HK-2 (cell line): ENCODE results near the gene UBE2U.
A peak's percentile ranks its signal among the peaks of the same experiment; 100 is the strongest.
"Not testable (repeated sequence)": the region's sequence is repeated elsewhere in the genome, so short reads cannot be mapped to it uniquely, and the experiment has no call there.

Experiments
- DNase-seq: peaks from one replicate; pipeline ENCODE4 v3.0.0-alpha.2; 2018; ENCODE audit not compliant: unreplicated experiment

The UBE2U gene

DNA sequence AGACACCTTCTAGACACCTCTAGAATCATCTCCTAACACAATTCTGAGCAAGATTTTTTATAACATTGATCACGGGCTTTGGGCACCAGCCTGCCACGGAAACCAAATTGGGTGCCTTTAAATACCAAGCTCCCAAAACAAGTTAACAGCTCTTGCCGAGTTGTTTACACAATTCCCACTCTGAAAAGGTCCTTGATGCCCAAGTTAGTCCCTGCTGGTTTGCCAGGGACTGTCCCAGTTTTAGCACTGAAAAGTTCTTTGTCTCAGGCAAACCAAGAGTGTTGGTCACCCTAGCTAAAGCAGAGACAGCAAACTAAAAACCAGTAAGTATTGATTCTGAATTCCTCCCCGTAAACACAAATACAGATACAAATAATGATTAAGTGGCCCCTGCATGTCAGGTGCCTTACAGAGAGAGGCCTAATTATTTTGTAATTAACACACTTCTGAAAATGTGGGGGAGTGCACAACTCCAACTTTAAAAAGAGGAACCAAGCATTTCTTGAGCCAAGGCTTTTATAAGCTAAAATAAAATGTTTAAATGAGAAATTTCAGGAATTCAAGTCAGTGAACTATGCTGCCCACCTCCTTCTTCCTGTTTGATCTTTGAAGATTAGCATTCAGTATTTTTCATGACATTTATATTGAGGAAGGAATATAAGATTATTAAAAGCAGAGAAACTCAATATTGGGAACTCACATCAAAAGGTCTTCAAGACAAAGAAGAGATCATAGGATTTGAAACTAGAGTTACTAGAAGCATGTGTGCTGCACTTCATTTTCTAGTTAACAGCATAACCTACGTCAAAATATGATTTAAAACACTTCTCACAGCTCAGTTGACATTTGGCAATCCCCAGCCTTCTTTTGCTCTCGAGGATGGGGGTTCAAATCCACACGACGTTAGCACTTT, 9.0 kb upstream of the UBE2U start:
- no peak for DNase-seq

DNA sequence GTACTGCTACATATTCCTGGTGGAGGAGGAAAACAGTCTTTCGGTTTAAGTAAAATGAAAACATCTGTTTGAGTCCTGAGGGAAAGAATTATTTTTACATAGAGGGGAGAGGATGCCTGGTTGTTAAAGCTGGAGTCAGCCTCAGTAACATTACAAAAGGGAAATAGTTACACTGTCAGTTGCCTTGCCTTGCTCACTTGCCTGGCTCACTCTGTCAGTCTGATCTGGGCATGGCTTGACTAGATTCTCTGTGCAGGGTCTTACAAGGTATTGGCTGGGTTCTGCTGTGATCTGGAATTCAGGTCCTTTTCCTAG, 8.4 kb upstream of the UBE2U start:
- no peak for DNase-seq

DNA sequence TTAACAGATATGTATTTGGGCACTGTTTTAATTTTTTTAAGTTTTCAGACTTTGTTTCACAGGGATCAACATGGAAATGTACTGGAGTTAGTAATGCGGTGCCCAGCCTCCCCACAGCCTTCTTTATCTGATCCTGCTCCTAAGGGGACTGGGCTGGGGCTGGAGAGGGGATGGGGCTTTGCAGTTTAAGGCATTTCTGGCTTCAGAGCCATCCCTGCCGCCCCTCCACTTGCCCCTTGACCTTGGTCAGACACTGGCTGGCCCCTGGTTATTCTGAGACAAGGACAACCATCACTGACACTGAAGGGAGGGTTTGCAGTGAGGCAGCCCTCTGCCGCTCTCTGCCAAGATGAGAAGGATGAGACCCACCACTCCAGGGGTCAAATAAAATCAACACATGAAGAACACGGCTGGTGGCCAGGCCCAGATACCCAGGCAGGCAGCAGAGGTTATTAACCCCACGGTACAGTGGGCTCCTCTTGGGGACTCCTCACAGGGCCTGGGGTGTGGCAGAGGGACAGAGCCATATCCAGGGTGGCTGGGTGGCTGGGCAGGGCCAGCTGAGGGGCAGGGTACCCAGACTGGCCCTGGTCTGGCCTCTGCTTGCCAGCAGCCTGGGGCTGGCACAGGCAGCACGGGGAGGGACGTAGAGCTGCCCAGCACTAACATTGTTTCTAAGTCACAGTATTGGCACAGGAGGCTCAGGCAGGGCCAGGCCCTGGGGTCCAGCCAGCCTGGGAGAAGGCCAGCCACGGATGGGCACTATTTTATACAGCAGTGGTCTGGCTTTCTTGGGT, 7.2 kb upstream of the UBE2U start:
- DNase-seq: no peak

DNA sequence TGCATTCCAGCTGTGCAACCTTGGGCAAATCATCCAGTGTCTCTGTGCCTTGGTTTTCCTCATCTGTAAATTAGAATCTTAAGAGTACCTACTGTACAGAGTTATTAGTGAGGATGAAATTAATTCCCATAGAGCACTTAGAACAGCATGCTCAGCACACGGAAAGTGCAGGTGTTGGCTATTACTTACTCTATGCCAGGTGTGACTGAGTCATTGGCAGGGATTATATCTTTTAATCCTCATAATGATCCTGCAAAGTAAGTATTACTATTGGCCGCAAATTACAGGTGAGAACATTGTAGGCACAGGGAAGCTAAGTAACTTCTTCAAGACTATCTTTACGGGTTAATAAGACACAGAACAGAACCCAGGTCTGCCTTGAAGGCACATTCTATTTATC, 6.3 kb upstream of the UBE2U start:
- no peak for DNase-seq

DNA sequence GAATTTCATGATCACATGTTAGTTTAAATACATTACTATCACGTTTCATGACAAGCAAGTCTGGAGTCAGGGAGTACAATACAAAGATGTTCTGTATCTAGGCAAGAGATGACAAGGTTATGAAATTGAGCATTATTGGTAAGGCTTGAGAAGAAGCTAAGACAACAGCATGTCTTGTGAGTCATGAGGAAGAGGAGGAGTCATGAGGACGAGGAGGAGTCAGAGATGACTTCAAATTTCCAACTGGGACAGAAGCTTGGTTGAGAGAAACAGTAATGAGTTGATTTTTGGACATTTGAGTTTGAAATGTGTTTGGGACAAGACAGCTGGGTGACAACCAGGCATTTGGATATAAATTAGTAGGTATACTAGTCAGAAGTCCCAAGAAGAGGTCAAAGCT, 4.3 kb upstream of the UBE2U start:
- DNase-seq: no peak

DNA sequence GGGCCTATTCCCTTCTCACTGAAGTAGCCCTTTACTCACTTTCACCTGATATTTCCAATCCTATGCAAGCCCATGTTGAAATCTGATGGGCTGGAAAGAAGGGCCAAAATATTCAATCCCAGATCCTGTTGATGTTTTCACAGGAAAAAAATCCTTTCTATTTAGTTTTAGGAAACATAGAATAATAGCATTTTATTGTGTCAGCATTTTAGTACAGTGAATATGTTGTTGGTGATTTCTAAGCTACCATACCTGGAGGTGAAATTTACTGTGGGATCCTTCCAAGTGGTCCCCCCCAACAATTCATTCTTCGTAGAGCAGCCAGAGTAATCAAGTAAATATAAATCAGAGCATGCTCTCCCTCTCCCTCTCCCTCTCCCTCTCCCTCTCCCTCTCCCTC, 3.4 kb upstream of the UBE2U start:
- no peak for DNase-seq

DNA sequence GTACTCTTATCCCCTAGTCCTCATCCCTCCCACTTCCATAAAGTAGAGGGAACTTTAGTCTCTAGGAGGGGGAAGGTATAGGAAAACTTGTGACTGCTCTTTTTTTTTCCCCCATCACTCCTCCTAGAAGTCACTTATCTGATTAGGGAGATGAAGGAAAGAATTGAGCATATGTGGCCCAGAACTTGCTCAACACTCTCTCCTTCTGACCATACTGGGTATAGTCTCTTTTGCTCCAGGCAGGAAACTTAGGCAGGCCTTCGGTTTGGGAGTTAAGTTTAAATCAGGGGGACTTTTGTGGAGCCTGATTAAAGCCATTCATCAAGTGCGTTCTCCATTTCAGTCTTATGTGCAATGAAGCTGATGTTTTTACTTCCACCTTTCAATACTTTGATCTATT, 5.8 kb downstream of the UBE2U start:
- no peak for DNase-seq

DNA sequence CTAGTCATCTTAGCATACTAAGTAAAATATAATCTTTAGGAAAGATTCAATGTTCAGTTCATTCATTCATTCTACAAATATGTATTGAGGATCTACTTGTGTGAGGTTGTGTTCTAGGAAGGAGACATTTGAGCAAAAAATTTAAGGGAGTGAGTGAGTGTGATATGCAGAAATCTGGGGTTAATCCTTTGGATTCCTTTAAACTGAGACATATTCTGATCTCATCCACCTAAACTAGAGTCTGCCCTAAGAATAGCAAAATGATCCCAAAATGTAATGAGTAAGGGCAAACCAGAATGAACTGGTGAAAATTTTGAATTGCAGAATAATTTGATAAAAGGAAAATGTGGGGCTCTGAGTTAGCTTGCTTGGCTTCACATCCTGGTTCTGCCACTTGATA, 8.6 kb downstream of the UBE2U start:
- no peak for DNase-seq

DNA sequence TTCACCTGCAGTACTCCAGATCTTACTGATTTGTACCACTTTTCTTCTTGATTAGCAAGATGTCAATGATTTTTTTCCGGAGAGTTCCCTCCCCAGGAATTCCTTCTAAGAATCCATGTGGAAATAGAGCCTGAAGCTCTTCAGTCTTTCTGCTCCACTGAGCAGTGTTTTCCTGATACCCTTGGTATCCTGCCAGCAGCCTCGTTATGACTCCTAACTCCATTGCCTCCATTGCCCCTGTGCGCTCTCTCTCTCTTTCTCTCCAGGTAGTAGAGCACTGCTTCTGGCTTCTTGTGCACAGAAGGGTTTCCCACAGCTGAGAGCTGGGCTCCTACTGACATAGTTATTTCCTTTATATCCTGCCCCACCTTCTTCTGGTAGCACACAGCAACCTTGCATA, 12.2 kb downstream of the UBE2U start:
- peak; percentile 66 for DNase-seq

DNA sequence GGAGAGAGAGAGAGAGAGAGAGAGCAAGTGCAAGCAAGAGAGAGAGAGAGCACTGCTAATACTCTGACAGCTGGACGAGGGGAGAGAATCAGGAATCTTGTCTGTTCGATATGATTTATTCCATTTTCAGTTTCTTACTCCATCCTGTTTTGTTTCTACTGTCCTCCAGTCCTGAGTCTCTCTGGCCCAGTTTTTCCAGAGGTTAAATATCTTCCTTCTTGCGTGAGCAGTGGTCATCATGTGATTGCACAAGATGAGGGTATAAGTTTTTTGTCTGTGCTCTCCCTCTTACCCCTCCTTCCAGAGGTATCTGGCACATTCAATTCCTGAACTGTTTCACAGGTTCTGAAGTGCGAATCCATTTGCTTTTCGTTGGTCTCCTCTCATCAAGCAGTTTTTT, 16.8 kb downstream of the UBE2U start:
- no peak for DNase-seq

DNA sequence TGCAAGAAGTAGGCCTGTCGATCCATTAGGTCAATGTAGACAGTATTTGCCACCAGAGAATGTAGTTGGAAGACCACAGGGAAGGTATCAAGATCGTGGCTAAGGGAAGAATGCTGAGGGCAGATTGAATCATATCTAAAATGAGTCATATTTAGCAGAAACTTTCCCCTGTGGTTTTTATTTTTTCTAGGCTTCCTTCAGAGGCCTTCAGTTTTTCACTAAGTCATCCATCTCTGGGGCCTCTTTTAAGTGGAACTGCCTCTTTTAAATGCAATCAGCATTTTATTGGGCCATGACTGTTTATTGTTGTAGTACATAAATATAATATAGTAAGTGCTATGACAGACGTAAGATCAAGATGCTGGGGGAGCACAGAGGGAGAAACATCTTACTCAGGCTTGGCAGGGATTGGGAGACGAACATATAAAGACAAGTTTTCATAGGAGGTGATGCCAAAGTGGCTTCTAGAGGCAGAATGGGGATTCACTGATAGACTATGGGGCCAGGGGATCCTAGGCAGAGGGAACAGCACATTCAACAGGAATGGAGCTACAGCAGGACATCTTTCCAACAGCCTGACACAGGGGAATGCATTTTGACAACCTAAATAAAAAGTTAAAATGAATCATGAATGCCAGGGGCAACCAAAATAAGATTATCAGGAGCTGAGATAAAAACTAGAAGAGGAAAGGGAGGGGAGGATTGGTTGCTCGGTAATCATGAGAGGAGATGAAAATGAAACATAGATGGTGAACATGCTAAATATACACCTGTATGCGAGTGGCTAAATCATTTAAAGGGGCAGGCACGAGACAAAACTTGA, 20.1 kb downstream of the UBE2U start:
- DNase-seq: peak; percentile 21

DNA sequence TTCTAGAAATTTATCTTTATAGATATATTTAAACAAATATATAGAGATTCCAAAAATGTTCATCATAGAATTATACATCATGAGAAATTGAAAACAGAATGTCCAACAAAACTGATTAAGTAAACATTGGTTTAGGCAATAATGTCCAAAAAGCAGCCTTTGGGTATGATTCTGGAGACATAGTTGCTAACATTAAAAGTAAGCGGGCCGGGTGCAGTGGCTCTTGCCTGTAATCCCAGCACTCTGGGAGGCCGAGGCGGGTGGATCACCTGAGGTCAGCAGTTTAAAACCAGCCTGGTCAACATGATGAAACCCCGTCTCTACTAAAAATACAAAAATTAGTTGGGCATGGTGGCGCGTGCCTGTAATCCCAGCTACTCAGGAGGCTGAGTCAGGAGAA, 20.8 kb downstream of the UBE2U start:
- not testable (repeated sequence) for DNase-seq

DNA sequence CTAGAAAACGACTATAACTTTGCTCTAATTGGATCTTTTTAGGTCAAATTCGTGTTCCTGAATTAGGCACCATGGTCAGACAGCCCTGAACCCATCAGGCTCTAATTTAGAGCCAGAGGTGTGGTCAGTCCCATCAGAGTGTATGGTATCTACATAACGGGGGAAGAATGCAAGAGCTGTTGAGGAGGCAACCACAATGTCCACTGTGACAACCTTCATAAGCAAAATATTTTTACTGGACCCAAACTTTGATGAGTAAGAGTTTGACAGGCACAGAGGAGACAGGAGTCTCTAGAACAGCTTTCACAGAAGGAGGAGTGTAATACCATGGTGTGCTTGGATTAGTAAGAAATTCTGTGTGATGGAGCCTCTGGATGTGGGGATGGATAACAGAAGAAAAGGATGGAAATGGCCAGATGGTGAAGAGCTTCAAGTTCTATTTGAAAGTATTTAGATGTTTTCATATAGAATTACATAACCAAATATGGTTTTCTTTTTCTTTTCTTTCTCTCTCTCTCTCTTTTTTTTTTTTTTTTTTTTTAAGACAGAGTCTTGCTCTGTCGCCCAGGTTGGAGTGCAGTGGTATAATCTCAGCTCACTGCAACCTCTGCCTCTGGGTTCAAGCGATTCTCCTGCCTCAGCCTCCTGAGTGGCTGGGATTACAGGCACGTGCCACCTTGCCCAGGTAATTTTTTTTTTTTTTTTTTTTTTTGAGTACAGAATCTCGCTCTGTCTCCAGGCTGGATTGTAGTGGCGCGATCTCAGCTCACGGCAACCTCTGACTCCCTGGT, 24.9 kb downstream of the UBE2U start:
- no peak for DNase-seq

DNA sequence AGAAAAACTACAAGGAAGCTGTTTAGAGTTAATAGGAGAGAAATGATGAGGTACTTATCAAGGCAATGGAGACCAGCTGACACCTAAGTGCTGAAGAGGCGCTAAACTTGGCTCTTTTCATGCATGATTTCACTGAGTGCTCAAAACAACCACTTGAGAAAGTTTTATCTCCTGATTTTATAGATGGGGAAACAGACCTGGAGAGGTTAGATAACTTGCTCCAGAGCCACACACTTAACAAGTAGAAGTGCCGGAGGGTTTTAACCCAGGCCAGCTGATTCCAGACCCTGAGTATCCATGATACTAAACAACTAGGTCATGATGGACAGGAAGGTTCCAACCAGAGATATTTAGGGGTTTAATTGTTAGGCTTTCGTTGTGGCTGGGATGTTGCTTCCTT, 25.9 kb downstream of the UBE2U start:
- no peak for DNase-seq

DNA sequence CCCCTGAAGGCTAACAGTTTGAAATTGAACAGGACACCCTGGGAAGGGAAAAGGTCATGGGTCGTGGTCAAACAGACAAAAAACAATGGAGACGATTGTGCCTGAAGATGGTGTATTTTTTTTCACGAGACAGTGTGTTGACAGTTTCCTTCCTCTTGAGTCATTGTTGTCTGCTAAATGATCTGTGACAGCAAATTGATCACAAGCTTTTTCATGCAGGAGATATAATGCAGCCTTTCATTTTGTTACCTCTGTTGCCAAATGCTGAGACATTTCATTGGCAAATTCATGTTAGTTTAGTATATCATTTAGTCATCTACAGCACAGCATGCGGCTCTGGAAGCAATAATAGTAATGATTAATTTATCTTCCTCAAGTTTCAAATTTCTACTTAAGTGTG, 27.7 kb downstream of the UBE2U start:
- DNase-seq: no peak

DNA sequence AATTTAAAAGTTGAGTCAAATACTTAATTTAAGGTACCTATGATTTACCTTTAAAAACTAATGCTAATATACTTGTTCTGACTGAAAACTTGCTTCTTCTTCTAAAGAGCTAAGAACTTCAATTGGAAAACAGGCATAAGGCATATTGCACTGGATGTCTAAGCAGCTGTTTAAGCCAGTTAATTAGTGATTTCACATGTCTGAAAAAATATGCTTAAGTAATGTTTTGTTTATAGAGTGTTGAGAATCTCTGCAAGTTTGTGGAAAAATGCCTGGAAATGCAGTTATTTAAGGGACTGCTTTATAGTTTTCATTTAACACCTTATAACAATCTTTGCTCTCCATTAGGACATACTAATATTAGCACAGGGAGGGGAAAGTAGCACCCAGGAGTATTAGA, 28.2 kb downstream of the UBE2U start:
- no peak for DNase-seq

DNA sequence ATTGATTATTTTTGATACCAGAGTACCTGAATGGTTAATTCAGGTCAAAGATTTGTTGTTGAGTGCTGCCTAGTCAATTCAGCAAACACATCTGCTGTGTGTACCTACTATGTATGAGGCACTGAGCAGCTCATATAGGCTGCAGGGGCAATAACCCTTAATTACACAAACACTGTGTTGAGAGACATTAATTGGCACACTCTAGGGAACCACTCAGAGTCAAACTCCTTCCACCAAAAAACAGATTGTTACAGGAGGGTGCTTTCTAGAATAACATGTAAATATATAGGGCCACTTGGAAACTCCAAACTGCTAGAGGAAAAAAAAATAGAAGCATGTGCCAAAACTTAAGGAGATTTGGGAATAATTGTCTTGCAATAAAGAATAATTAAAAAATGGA, 31.3 kb downstream of the UBE2U start:
- DNase-seq: no peak

DNA sequence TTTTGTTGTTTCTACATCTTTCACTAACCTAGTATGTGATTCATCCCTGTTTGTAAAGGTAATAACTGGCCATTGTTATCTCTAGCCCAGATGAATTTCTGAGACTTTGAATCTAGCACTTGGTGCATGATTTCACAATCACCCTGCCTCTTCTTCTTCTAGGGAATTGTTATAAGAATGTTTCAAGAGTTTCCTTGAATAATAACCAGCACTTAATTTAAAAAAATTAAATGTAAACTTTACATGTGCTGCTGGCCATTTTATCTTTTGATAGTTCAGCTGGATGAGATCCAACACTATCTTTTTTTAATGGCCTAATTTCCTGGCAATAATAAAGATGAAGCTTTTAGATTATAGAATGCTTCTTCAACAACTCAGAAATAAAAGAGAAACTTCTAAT, 31.8 kb downstream of the UBE2U start:
- DNase-seq: no peak

DNA sequence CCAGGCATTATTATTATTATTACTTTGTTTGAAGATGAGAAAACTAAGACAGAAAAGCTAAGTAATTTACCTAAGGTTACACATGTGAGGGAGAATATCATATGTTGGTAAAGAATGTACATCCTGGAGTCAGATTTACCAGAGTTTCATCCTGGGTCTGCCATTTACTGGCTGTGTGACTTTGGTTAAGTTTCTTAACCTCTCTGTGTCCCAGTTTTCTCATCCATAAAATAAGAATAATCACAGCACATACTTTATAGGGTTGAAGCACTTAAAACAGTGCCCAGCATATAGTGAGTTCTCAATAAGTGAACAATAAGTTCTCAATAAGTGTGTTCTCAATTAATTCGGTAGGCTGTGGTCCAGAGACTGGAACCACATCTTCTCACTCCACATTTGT, 32.5 kb downstream of the UBE2U start:
- DNase-seq: no peak

DNA sequence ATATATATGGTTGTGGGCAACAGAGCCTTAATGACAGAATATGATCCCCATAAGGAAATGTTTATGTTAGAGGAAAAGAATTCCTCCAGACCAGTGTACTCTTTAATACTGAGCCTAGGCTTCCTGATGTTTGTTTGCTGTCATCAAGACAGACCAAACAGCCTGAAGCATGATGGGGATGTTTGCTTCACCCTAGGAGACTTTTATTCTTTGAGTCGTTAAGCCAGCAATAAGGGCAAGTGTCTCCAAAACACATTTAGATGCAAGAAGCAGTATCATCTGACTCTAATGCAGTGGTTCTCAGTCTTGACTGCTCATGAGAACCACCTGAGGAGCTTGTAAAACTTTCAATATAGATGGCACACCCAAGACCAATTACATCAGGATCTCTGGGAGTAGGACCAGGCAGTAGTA, 33.1 kb downstream of the UBE2U start:
- DNase-seq: no peak

DNA sequence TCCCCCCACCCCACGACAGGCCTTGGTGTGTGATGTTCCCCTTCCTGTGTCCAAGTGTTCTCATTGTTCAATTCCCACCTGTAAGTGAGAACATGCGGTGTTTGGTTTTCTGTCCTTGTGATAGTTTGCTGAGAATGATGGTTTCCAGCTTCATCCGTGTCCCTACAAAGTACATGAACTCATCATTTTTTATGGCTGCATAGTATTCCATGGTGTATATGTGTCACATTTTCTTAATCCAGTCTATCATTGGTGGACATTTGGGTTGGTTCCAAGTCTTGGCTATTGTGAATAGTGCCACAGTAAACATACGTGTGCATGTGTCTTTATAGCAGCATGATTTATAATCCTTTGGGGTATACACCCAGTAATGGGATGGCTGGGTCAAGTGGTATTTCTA, 36.1 kb downstream of the UBE2U start:
- DNase-seq: not testable (repeated sequence)

DNA sequence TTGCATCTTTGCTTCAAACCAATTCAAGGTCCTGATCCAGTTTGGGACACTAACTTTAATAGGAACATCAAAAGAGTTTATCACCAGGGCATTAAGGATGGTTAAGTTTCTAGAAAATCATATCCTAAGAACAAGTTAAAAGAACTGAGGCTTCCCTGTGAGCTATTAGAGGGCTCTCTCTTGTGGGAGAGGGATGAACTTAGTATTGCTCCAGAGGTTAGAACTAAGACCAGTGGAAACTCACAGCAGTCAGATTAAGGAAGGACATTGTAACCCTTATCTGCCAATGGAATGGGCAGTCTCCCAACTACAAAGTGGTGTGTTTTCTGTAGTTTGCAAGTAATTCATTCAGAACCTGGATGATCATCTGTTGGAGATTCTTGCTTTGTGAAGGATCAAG, 36.8 kb downstream of the UBE2U start:
- DNase-seq: no peak
